Measurements from ENCODE around the gene HIPK4. TPM values are rescaled to one million over a fixed set of nuclear protein-coding genes. Genes with fewer than 3 reads are reported as not detected.
A peak's percentile ranks its signal among the peaks of the same experiment; 100 is the strongest.

Gene HIPK4
- total and polyA plus RNA-seq, 9 of the 15 experiments (the other 6 are each of a cell fraction or from before 2014, with no cell fraction given): 0.06 to 0.09 TPM; not detected in 7

GRCh38 chr19:40366697-40367561 lies 23.1 kb downstream of the HIPK4 start (continued):
- peak; percentile 58; the same call in 1 of the 2 replicates for TF ChIP-seq NFE2L1 (tag; IDR thresholded peaks at IDR 0.05; ENCODE audit: borderline replicate concordance, low read depth)
- TF ChIP-seq C11orf30 (IDR thresholded peaks at IDR 0.05; ENCODE audit: low read depth): peak; percentile 97
- TF ChIP-seq, protein P1, sequence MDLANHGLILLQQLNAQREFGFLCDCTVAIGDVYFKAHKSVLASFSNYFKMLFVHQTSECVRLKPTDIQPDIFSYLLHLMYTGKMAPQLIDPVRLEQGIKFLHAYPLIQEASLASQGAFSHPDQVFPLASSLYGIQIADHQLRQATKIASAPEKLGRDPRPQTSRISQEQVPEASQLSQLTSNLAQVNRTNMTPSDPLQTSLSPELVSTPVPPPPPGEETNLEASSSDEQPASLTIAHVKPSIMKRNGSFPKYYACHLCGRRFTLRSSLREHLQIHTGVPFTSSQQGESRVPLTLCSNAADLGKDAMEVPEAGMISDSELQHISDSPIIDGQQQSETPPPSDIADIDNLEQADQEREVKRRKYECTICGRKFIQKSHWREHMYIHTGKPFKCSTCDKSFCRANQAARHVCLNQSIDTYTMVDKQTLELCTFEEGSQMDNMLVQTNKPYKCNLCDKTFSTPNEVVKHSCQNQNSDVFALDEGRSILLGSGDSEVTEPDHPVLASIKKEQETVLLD (IDR thresholded peaks at IDR 0.05): no peak
- peak; percentile 89 for TF ChIP-seq NFE2 (IDR thresholded peaks at IDR 0.05; ENCODE audit: low read depth)
- no peak for TF ChIP-seq SMARCA5 (IDR thresholded peaks at IDR 0.05)
- 0 out of 2 replicates have a peak, but pooled peaks have one; percentile 22 for TF ChIP-seq TFAP4 (CRISPR knock-in tag; IDR thresholded peaks at IDR 0.05; ENCODE audit: borderline replicate concordance)
- TF ChIP-seq, protein P2, sequence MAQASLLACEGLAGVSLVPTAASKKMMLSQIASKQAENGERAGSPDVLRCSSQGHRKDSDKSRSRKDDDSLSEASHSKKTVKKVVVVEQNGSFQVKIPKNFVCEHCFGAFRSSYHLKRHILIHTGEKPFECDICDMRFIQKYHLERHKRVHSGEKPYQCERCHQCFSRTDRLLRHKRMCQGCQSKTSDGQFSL (CRISPR knock-in tag; IDR thresholded peaks at IDR 0.05): 0 out of 2 replicates have a peak, but pooled peaks have one; percentile 66
- TF ChIP-seq, protein P2 (tag; IDR thresholded peaks at IDR 0.05): no peak
- no peak for TF ChIP-seq PHF8 (IDR thresholded peaks at IDR 0.05; ENCODE audit: borderline replicate concordance, low read length)
- TF ChIP-seq ARID1B (IDR thresholded peaks at IDR 0.05): peak; percentile 21; the same call in 1 of the 2 replicates
- no peak for TF ChIP-seq PTRF (tag; IDR thresholded peaks at IDR 0.05)

All from K562 (cell line).